ENCODE measurements around the gene KCNV2. TPM values are rescaled to one million over a fixed set of nuclear protein-coding genes. Genes with fewer than 3 reads are reported as not detected.

KCNV2 gene
- total RNA-seq, 1 donor from 2014 or later, result not detected

DNA sequence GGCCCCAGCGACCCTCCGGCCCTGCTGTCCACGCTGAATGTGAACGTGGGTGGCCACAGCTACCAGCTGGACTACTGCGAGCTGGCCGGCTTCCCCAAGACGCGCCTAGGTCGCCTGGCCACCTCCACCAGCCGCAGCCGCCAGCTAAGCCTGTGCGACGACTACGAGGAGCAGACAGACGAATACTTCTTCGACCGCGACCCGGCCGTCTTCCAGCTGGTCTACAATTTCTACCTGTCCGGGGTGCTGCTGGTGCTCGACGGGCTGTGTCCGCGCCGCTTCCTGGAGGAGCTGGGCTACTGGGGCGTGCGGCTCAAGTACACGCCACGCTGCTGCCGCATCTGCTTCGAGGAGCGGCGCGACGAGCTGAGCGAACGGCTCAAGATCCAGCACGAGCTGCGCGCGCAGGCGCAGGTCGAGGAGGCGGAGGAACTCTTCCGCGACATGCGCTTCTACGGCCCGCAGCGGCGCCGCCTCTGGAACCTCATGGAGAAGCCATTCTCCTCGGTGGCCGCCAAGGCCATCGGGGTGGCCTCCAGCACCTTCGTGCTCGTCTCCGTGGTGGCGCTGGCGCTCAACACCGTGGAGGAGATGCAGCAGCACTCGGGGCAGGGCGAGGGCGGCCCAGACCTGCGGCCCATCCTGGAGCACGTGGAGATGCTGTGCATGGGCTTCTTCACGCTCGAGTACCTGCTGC is 839 bp downstream of the KCNV2 start:
- Histone ChIP-seq H3K27me3 (ENCODE audit: control insufficient read depth in 3 of 3, insufficient read depth in 3 of 3, low read length in 3 of 3) (no peaks in the 10 kb centered on the region), H3K27ac (ENCODE audit: low read depth, low read length) (no peak overlapping the region), H3K9ac (ENCODE audit: low read depth in 1 of 3, low read length in 3 of 3) (no peak overlapping the region), H3K9me3 (ENCODE audit: control insufficient read depth in 3 of 3, low read length in 3 of 3) (peaks cover 0 to 5% (median 0%) of the 10 kb centered on the region in 3 donors), H3K4me1 (ENCODE audit: control insufficient read depth in 3 of 3, insufficient read depth in 3 of 3, low read length in 3 of 3) (peaks cover 4 to 5% (median 4%) of the 10 kb centered on the region in 3 donors), H3K4me3 (ENCODE audit: low read length in 3 of 3) (no peak overlapping the region), H3K36me3 (ENCODE audit: control insufficient read depth in 3 of 3, insufficient read depth in 3 of 3, low read length in 3 of 3) (peaks cover 0 to 6% (median 0%) of the 10 kb centered on the region in 3 donors)

GRCh38 chr9:2718698-2719033 is 1.4 kb downstream of the KCNV2 start:
- Histone ChIP-seq H3K9ac (ENCODE audit: low read depth in 1 of 3, low read length in 3 of 3) (no peak overlapping the region), H3K4me3 (ENCODE audit: low read length in 3 of 3) (no peak overlapping the region), H3K27me3 (ENCODE audit: control insufficient read depth in 3 of 3, insufficient read depth in 3 of 3, low read length in 3 of 3) (no peaks in the 10 kb centered on the region), H3K4me1 (ENCODE audit: control insufficient read depth in 3 of 3, insufficient read depth in 3 of 3, low read length in 3 of 3) (peaks cover 4 to 10% (median 4%) of the 10 kb centered on the region in 3 donors), H3K9me3 (ENCODE audit: control insufficient read depth in 3 of 3, low read length in 3 of 3) (peaks cover 0 to 5% (median 0%) of the 10 kb centered on the region in 3 donors), H3K36me3 (ENCODE audit: control insufficient read depth in 3 of 3, insufficient read depth in 3 of 3, low read length in 3 of 3) (peaks cover 0 to 6% (median 0%) of the 10 kb centered on the region in 3 donors), H3K27ac (ENCODE audit: low read depth, low read length) (no peak overlapping the region)

DNA sequence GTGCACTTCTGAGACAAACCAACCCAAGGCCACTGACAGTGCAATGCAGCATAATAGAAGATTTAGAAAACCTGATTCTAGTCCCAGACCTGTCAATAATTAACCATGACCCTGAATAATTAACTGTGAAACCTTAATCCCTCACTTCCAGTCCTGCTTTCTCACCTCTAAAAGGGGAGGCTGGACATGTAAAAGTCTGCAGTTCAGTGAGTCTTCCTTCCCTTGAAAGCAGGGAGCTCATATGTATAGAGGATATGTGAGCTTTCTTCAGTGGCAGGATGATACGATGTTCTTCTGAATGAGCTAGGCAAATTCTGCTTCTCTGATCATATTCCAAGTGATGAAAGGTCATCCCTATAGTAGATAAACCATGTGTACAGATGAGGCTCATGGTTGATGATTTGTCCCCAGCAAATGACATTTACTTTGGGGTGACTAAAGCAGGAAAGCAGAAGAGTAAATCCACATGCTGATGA is 2.9 kb downstream of the KCNV2 start:
- Histone ChIP-seq H3K27me3 (ENCODE audit: control insufficient read depth in 3 of 3, insufficient read depth in 3 of 3, low read length in 3 of 3) (no peaks in the 10 kb centered on the region), H3K9ac (ENCODE audit: low read depth in 1 of 3, low read length in 3 of 3) (no peak overlapping the region), H3K4me3 (ENCODE audit: low read length in 3 of 3) (no peak overlapping the region), H3K4me1 (ENCODE audit: control insufficient read depth in 3 of 3, insufficient read depth in 3 of 3, low read length in 3 of 3) (peaks cover 4 to 10% (median 4%) of the 10 kb centered on the region in 3 donors), H3K36me3 (ENCODE audit: control insufficient read depth in 3 of 3, insufficient read depth in 3 of 3, low read length in 3 of 3) (peaks cover 0 to 6% (median 0%) of the 10 kb centered on the region in 3 donors), H3K27ac (ENCODE audit: low read depth, low read length) (no peak overlapping the region), H3K9me3 (ENCODE audit: control insufficient read depth in 3 of 3, low read length in 3 of 3) (peaks cover 0 to 5% (median 0%) of the 10 kb centered on the region in 3 donors)

GRCh38 chr9:2722715-2723114 is 5.4 kb downstream of the KCNV2 start:
- peak overlapping the region; percentile 5 for H3K27ac ChIP-seq (ENCODE audit: low read depth, low read length)
- H3K9ac ChIP-seq (ENCODE audit: low read depth in 1 of 3, low read length in 3 of 3), result no peak overlapping the region
- H3K4me3 ChIP-seq (ENCODE audit: low read length in 3 of 3), result no peak overlapping the region
- H3K4me1 ChIP-seq (ENCODE audit: control insufficient read depth in 3 of 3, insufficient read depth in 3 of 3, low read length in 3 of 3), result peaks cover 5 to 10% (median 8%) of the 10 kb centered on the region in 3 donors
- peaks cover 0 to 6% (median 0%) of the 10 kb centered on the region in 3 donors for H3K36me3 ChIP-seq (ENCODE audit: control insufficient read depth in 3 of 3, insufficient read depth in 3 of 3, low read length in 3 of 3)
- no peaks in the 10 kb centered on the region for H3K27me3 ChIP-seq (ENCODE audit: control insufficient read depth in 3 of 3, insufficient read depth in 3 of 3, low read length in 3 of 3)
- peaks cover 0 to 5% (median 0%) of the 10 kb centered on the region in 3 donors for H3K9me3 ChIP-seq (ENCODE audit: control insufficient read depth in 3 of 3, low read length in 3 of 3)

DNA sequence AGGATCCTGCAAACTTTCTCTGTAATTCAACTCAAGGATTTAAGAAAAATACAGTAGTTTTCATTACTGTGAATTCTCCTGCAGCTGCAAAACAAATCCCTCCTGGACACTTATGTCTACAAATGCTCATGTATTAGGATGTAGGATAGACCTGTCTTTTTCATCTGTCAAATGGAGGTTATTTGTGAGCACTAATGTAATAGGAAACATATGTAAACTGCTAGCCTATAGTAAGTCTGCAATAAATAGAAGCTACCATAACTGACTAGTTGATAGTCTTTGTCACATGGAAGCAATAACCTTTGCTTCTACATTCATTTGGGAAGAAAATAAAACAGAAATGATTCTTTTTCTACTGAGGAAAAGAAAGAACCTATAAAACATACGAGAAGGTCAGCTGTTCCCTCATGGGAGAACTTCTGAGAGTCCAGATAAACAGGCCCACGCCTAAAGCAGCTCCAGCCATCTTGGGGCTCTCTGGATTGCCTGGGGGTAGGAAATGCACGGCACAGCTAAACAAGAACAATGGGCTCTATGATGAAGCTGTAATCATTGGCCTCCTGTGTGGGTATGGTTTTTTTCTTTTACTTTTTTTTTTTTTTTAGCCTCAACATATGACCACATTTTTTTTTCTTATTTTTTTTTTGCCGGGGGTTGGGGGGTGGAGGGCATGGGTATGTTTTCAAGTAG is 6.2 kb downstream of the KCNV2 start:
- Histone ChIP-seq H3K4me1 (ENCODE audit: control insufficient read depth in 3 of 3, insufficient read depth in 3 of 3, low read length in 3 of 3) (peaks cover 10 to 13% (median 10%) of the 10 kb centered on the region in 3 donors), H3K4me3 (ENCODE audit: low read length in 3 of 3) (no peak overlapping the region), H3K27ac (ENCODE audit: low read depth, low read length) (no peak overlapping the region), H3K9me3 (ENCODE audit: control insufficient read depth in 3 of 3, low read length in 3 of 3) (peaks cover 0 to 3% (median 0%) of the 10 kb centered on the region in 3 donors), H3K36me3 (ENCODE audit: control insufficient read depth in 3 of 3, insufficient read depth in 3 of 3, low read length in 3 of 3) (peaks cover 0 to 5% (median 0%) of the 10 kb centered on the region in 3 donors), H3K27me3 (ENCODE audit: control insufficient read depth in 3 of 3, insufficient read depth in 3 of 3, low read length in 3 of 3) (no peaks in the 10 kb centered on the region), H3K9ac (ENCODE audit: low read depth in 1 of 3, low read length in 3 of 3) (no peak overlapping the region)

DNA sequence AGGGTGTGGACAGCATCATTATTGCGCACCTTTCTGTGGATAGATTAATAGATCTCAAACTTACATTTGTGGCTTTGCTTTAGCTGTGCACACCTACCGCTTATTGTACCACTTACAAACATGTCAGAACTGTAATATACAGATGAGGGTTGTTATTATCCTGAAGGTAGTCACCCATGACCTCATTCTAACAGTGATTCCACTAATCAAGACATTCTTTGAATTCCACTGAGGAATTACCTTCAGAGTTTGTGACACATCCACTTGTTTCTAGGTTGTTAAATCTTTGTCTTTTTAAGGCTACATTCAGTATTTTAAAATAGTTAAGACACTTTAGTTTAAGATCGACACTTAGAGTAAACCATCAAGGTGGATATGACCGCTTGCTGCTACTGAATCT is 7.8 kb downstream of the KCNV2 start:
- H3K4me3 ChIP-seq (ENCODE audit: low read length in 3 of 3), result no peak overlapping the region
- peaks cover 10 to 13% (median 10%) of the 10 kb centered on the region in 3 donors for H3K4me1 ChIP-seq (ENCODE audit: control insufficient read depth in 3 of 3, insufficient read depth in 3 of 3, low read length in 3 of 3)
- H3K27me3 ChIP-seq (ENCODE audit: control insufficient read depth in 3 of 3, insufficient read depth in 3 of 3, low read length in 3 of 3), result no peaks in the 10 kb centered on the region
- no peaks in the 10 kb centered on the region for H3K36me3 ChIP-seq (ENCODE audit: control insufficient read depth in 3 of 3, insufficient read depth in 3 of 3, low read length in 3 of 3)
- no peak overlapping the region for H3K27ac ChIP-seq (ENCODE audit: low read depth, low read length)
- H3K9ac ChIP-seq (ENCODE audit: low read depth in 1 of 3, low read length in 3 of 3), result no peak overlapping the region
- no peaks in the 10 kb centered on the region for H3K9me3 ChIP-seq (ENCODE audit: control insufficient read depth in 3 of 3, low read length in 3 of 3)

- H3K27ac ChIP-seq (ENCODE audit: low read depth, low read length), result peak overlapping the region; percentile 21
- peak overlapping the region in 1 of 3 donors; percentile 11 for H3K4me3 ChIP-seq (ENCODE audit: low read length in 3 of 3)
- H3K4me1 ChIP-seq (ENCODE audit: control insufficient read depth in 3 of 3, insufficient read depth in 3 of 3, low read length in 3 of 3), result peaks cover 10 to 13% (median 10%) of the 10 kb centered on the region in 3 donors
- H3K27me3 ChIP-seq (ENCODE audit: control insufficient read depth in 3 of 3, insufficient read depth in 3 of 3, low read length in 3 of 3), result no peaks in the 10 kb centered on the region
- H3K9me3 ChIP-seq (ENCODE audit: control insufficient read depth in 3 of 3, low read length in 3 of 3), result no peaks in the 10 kb centered on the region
- no peaks in the 10 kb centered on the region for H3K36me3 ChIP-seq (ENCODE audit: control insufficient read depth in 3 of 3, insufficient read depth in 3 of 3, low read length in 3 of 3)
- H3K9ac ChIP-seq (ENCODE audit: low read depth in 1 of 3, low read length in 3 of 3), result no peak overlapping the region
These were observed 8.8 kb downstream of the KCNV2 start for GRCh38 chr9:2725898-2726649.

GRCh38 chr9:2726650-2727340 is 9.5 kb downstream of the KCNV2 start:
- H3K4me1 ChIP-seq (ENCODE audit: control insufficient read depth in 3 of 3, insufficient read depth in 3 of 3, low read length in 3 of 3), result peaks cover 10 to 13% (median 10%) of the 10 kb centered on the region in 3 donors
- H3K27ac ChIP-seq (ENCODE audit: low read depth, low read length), result peak overlapping the region; percentile 21

DNA sequence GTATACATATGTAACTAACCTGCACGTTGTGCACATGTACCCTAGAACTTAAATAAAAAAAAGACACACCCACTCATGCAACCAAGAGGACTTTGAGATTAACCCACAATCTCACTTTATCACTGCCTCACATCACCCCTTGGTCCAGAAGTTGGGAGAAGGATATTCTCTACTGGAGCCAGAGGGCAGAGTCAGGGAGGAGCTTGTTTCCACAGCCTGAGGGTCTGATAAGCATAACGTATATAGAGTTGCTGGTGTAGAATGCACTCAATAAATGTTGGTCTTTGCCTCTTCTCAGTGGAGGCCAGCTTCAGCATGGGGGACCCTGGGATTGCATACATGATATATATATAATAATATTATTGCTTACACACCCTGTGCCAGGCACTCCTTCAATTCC is 10.1 kb downstream of the KCNV2 start:
- Histone ChIP-seq H3K4me3 (ENCODE audit: low read length in 3 of 3) (no peak overlapping the region), H3K9me3 (ENCODE audit: control insufficient read depth in 3 of 3, low read length in 3 of 3) (no peaks in the 10 kb centered on the region), H3K27ac (ENCODE audit: low read depth, low read length) (no peak overlapping the region), H3K9ac (ENCODE audit: low read depth in 1 of 3, low read length in 3 of 3) (no peak overlapping the region), H3K36me3 (ENCODE audit: control insufficient read depth in 3 of 3, insufficient read depth in 3 of 3, low read length in 3 of 3) (no peaks in the 10 kb centered on the region), H3K27me3 (ENCODE audit: control insufficient read depth in 3 of 3, insufficient read depth in 3 of 3, low read length in 3 of 3) (no peaks in the 10 kb centered on the region), H3K4me1 (ENCODE audit: control insufficient read depth in 3 of 3, insufficient read depth in 3 of 3, low read length in 3 of 3) (peaks cover 10 to 13% (median 10%) of the 10 kb centered on the region in 3 donors)

More at GRCh38 chr9:2726650-2727340, 9.5 kb downstream of the KCNV2 start:
- Histone ChIP-seq H3K4me3 (ENCODE audit: low read length in 3 of 3) (no peak overlapping the region), H3K36me3 (ENCODE audit: control insufficient read depth in 3 of 3, insufficient read depth in 3 of 3, low read length in 3 of 3) (no peaks in the 10 kb centered on the region), H3K9ac (ENCODE audit: low read depth in 1 of 3, low read length in 3 of 3) (no peak overlapping the region), H3K27me3 (ENCODE audit: control insufficient read depth in 3 of 3, insufficient read depth in 3 of 3, low read length in 3 of 3) (no peaks in the 10 kb centered on the region), H3K9me3 (ENCODE audit: control insufficient read depth in 3 of 3, low read length in 3 of 3) (no peaks in the 10 kb centered on the region)

Measured in skeletal muscle tissue (tissue), 4 donors.